ENCODE results near the gene CLCN1. TPM values are rescaled to one million over a fixed set of nuclear protein-coding genes. Genes with fewer than 3 reads are reported as not detected.

Gene CLCN1
- polyA plus RNA-seq, 2 of the 4 experiments (the other 2 are of a cell fraction) = 0.08 TPM; not detected in 1

GRCh38 chr7:143387156-143387975 is 71.5 kb downstream of the CLCN1 start:
- H3K4me1 ChIP-seq = peaks cover 42% of the 10 kb centered on the region
- peak; percentile 42 to 56; a peak in 3 of 6 replicates for ATAC-seq
- POLR2A ChIA-PET = no interaction called here
- H3K9me3 ChIP-seq = no peaks in the 10 kb centered on the region
- H3K4me2 ChIP-seq = no peak overlapping the region
- DNase-seq (ENCODE audit: low read depth in 1 of 2, low spot score in 1 of 2) = peak in 1 of 2 experiments; percentile 37
- TF ChIP-seq CTCF (IDR thresholded peaks at IDR 0.05) = no peak
- no peak for TF ChIP-seq PHF8 (IDR thresholded peaks at IDR 0.05; ENCODE audit: borderline replicate concordance, low read depth)
- TF ChIP-seq USF2 (IDR thresholded peaks at IDR 0.05) = no peak
- TF ChIP-seq KDM1A (IDR thresholded peaks at IDR 0.05; ENCODE audit: low read depth) = no peak
- no peak for TF ChIP-seq HOXB13 (CRISPR knock-in tag; IDR thresholded peaks at IDR 0.05; ENCODE audit: low read depth)
- WGBS (ENCODE audit: missing lambda C conversion rate) = 88% methylated on average over 10 of the region's 23 CpGs
- no peak overlapping the region for H3K4me3 ChIP-seq
- H3K27ac ChIP-seq = no peak overlapping the region
- no peak for FAIRE-seq
- CTCF ChIA-PET = interaction anchor here (1.1 to 3.8 kb wide), 8 partner anchors 7 to 147 kb away, joined by 3 to 20 read pairs (median 6); partner anchors contain the start of gene EPHA1

- H3K27ac ChIP-seq = no peak overlapping the region
- DNase-seq (ENCODE audit: low read depth in 1 of 2, low spot score in 1 of 2) = no peak
- TF ChIP-seq EHF (CRISPR knock-in tag; IDR thresholded peaks at IDR 0.05) (no peak), RARB (CRISPR knock-in tag; IDR thresholded peaks at IDR 0.05) (no peak)
- no peak for FAIRE-seq
- no peaks in the 10 kb centered on the region for H3K9me3 ChIP-seq
- CTCF ChIA-PET = interaction anchor here (1.1 to 3.8 kb wide), 8 partner anchors 8 to 147 kb away, joined by 3 to 20 read pairs (median 6); partner anchors contain the start of gene EPHA1
- peaks cover 40% of the 10 kb centered on the region for H3K4me1 ChIP-seq
- H3K4me3 ChIP-seq = no peak overlapping the region
- ATAC-seq = no peak
- H3K4me2 ChIP-seq = no peak overlapping the region
- 92% methylated on average over 8 of the region's 10 CpGs for WGBS (ENCODE audit: missing lambda C conversion rate)
- POLR2A ChIA-PET = no interaction called here
These were observed 72.1 kb downstream of the CLCN1 start for GRCh38 chr7:143388051-143388450.

- POLR2A ChIA-PET = no interaction called here
- Histone ChIP-seq H3K4me2 (no peak overlapping the region), H3K4me1 (peaks cover 36% of the 10 kb centered on the region; the same call in 2 of the 3 replicates), H3K27ac (no peak overlapping the region), H3K9me3 (no peaks in the 10 kb centered on the region), H3K4me3 (no peak overlapping the region)
- DNase-seq (ENCODE audit: low read depth in 1 of 2, low spot score in 1 of 2) (no peak), ATAC-seq (peak; percentile 8 to 22; a peak in 3 of 6 replicates), FAIRE-seq (no peak)
- TF ChIP-seq BHLHE40 (IDR thresholded peaks at IDR 0.05; ENCODE audit: low read depth, low read length) (no peak), RCOR1 (IDR thresholded peaks at IDR 0.05; ENCODE audit: low read depth, low read length) (no peak), CEBPB (IDR thresholded peaks at IDR 0.05) (no peak), ZFP36 (IDR thresholded peaks at IDR 0.05; ENCODE audit: borderline replicate concordance, partially characterized antibody) (no peak), ESRRA (IDR thresholded peaks at IDR 0.05; ENCODE audit: borderline replicate concordance, low read length) (no peak), NPAS2 (CRISPR knock-in tag; IDR thresholded peaks at IDR 0.05; ENCODE audit: borderline replicate concordance) (no peak), KDM1A (IDR thresholded peaks at IDR 0.05; ENCODE audit: low read depth) (no peak), JUNB (IDR thresholded peaks at IDR 0.05) (no peak), HES2 (IDR thresholded peaks at IDR 0.05) (no peak), USF2 (IDR thresholded peaks at IDR 0.05) (no peak)
- WGBS (ENCODE audit: missing lambda C conversion rate) = 94% methylated on average over 16 of the region's 28 CpGs
- CTCF ChIA-PET = interaction anchor here (1.1 to 3.8 kb wide), 9 partner anchors 8 to 381 kb away, joined by 3 to 20 read pairs (median 4); partner anchors contain the start of gene EPHA1
These were observed 72.7 kb downstream of the CLCN1 start for GRCh38 chr7:143388491-143389101.
